Heart left ventricle (tissue), 13 donors: ENCODE results near the gene CAPN12.

ENCODE experiments used
- CTCF ChIP-seq, 12 donors: fragments of 200-600 bp; sonication (generic) in 4 of 12; IDR thresholded peaks; one replicate each; pipeline versions ENCODE4 v1.5.0 to v1.8.0; 2018 to 2022; ENCODE audit warnings: antibody characterized with exemption in 12 of 12, mild to moderate bottlenecking in 5 of 12
- POLR2A ChIP-seq, 2 donors: fragments of 450-650 bp; IDR thresholded peaks; one replicate each; pipeline ENCODE4 v1.6.1; 2017; ENCODE audit warnings: antibody characterized with exemption in 2 of 2, mild to moderate bottlenecking in 2 of 2, moderate library complexity in 2 of 2
- donor health status: ischemic (EF 13 %, LVEDD 7.1; RV severe dilation, severe dysfunction).
- donor health status: DM: no; HTN: yes; CAD: no.
- donor health status: DM: no; HTN: no; CAD: no.
- donor health status: ischemic (EF 25% LVEDD 6.9; RV normal size, moderate dysfunction).
- donor health status: ischemic (EF 25% LVEDD 5.7; RV mildly dilated, moderate dysfunction).
- donor health status: ischemic (EF 35%, LVEDD 5.7; RV mildly dilated, moderate dysfunction).
- donor health status: nonischemic (EF 11% LVEDD 7.7; RV severe dilation, severe dysfunction).
- donor health status: DM: yes; HTN: yes; CAD: no.
- donor health status: PGD.
- donor health status: ischemic (EF 29% LVEDD 5.4; RV normal size, mild dysfunction).
- donor health status: nonischemic (EF 23%, LVEDD 6.1; RV moderate dilation, normal function).

DNA sequence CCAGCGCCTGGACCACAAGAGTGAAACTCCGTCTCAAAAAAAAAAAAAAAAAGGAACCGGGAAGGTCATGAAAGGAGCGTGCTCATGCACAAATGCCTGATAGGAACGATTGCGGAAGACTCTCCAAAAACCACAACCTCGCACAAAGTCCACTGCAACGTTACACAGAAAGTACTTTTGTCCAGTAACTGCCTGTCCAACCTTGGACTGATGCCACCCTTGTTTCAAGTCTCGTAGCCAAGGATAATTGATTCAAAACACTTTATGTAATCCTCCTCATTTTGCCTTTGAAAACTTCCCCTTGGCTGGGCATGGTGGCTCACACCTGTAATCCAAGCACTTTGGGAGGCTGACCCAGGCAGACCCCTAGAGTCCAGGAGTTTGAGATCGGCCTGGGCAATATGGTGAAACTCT, 15.3 kb upstream of the CAPN12 start:
- TF ChIP-seq CTCF (IDR thresholded peaks at IDR 0.05) (no peak), POLR2A (IDR thresholded peaks at IDR 0.05) (no peak)
